ENCODE data around the gene SLC24A3. TPM values are rescaled to one million over a fixed set of nuclear protein-coding genes. Genes with fewer than 3 reads are reported as not detected.

Gene SLC24A3
- 0.62 TPM for total RNA-seq
- long read RNA-seq, partial matches to known transcripts = 0 of 1 reads
- long read RNA-seq, other reads (novel, unspliced or antisense) = 1 of 1 reads

GRCh38 chr20:19212469-19212815 lies at the start of gene SLC24A3:
TSS of gene SLC24A3 (plus strand) at chr20:19212642.
- ATAC-seq = no peak
- DNase-seq = peak; percentile 40
- intact Hi-C loops (cut with micrococcal nuclease) = no loop called here

- ATAC-seq (no peak), DNase-seq (no peak)
- intact Hi-C loops (cut with micrococcal nuclease) = no loop called here
Measured at GRCh38 chr20:19170148-19170547, 42.3 kb upstream of the SLC24A3 start.

DNA sequence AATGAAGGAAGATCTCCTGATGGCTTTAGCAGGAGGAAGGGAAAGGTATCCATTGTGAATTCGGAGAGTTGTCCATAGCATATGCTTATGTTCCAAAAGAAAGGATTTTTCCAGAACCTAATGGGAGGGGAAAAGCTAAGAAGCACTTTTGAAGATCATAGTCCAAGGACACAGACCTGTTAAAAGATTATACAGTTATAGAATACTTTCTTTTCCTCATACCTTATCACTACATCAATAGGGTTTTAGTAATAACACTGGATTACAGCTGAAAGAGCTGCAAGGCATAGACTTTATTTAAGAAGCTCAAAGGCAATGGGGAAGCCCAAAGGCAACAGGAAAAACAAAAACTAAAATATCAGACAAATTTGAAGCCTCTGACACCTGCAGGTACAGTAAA lies 39.8 kb upstream of the SLC24A3 start:
- ATAC-seq (no peak), DNase-seq (no peak)
- intact Hi-C loops (cut with micrococcal nuclease) = no loop called here

DNA sequence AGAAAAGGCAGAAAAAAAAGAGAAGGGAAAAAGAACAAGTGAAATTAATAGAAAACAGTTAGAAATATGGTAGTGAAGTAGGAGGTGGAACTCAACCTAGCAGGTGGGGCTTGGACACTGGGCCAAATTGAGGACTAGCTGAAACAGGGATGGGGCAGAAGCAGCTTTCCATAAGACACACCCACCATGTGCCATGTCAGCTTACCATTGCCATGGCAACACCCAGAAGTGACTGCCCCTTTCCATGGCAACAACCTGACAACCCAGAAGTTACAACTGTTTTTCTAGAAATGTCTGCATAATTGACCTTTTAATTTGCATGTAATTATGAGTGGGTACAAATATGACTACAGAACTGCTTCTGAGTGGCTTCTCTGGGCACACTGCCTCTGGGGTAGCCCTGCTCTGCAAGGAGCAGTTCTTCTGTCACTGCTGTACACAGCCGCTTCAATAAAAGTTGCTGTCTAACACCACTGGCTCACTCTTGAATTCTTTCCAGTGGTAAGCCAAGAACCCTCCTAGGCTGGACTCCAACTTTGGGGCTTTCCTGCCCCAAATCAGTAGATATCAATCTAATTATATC lies 35.9 kb upstream of the SLC24A3 start:
- ATAC-seq (no peak), DNase-seq (no peak)
- intact Hi-C loops (cut with micrococcal nuclease) = no loop called here

GRCh38 chr20:19181552-19181951 lies 30.9 kb upstream of the SLC24A3 start:
- intact Hi-C loops (cut with micrococcal nuclease) = no loop called here
- no peak for ATAC-seq

GRCh38 chr20:19185083-19185482 lies 27.4 kb upstream of the SLC24A3 start:
- intact Hi-C loops (cut with micrococcal nuclease) = no loop called here
- ATAC-seq (no peak), DNase-seq (no peak)

More at GRCh38 chr20:19181552-19181951, 30.9 kb upstream of the SLC24A3 start:
- DNase-seq = no peak

DNA sequence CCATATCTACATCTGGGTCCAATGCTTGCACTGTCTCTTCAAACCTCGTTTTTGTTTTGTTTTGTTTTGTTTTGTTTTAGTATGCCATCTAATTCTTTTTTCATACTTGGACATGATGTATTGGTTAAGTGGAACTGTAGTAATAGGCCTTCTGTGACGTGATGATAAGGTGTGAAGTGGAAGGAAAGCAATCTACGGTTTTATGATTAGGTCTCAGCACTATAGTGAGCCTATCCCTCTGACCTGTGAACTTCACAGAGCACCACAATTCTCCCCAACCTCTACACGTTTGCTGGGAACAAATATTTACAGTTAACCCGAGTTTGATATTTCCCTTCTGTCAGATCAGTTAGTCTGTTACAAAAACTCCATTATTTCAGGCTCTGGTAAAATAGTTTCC lies 19.1 kb upstream of the SLC24A3 start:
- intact Hi-C loops (cut with micrococcal nuclease) = no loop called here
- DNase-seq = no peak
- no peak for ATAC-seq

GRCh38 chr20:19205981-19206396 lies 6.5 kb upstream of the SLC24A3 start:
- DNase-seq (peak; percentile 86), ATAC-seq (peak; percentile 71)
- intact Hi-C loops (cut with micrococcal nuclease) = loop anchor here (5.0 to 10.0 kb wide), 2 partner anchors 379 to 456 kb away; no protein-coding TSS in a partner anchor

DNA sequence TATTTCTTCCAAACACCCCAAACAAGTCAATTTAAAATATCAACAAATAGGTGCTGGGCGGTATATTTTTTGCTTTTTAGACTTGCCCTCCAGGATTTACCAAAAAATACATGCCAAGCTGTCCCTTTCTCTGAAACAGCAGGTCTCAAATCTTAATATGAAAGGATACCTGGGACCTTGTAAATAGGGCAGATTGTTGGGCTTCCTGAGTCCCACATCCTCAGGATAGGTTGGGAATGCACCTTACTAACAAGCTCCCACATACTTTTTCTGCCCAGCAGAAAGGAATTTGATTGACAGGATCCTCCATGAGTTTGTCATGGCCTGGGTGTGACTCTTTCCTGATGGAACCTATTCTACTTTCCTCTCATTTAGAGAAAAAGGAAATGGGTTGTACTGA lies 4.9 kb upstream of the SLC24A3 start:
- ATAC-seq (no peak), DNase-seq (no peak)
- intact Hi-C loops (cut with micrococcal nuclease) = loop anchor here (5.0 to 10.0 kb wide), 2 partner anchors 377 to 455 kb away; no protein-coding TSS in a partner anchor

DNA sequence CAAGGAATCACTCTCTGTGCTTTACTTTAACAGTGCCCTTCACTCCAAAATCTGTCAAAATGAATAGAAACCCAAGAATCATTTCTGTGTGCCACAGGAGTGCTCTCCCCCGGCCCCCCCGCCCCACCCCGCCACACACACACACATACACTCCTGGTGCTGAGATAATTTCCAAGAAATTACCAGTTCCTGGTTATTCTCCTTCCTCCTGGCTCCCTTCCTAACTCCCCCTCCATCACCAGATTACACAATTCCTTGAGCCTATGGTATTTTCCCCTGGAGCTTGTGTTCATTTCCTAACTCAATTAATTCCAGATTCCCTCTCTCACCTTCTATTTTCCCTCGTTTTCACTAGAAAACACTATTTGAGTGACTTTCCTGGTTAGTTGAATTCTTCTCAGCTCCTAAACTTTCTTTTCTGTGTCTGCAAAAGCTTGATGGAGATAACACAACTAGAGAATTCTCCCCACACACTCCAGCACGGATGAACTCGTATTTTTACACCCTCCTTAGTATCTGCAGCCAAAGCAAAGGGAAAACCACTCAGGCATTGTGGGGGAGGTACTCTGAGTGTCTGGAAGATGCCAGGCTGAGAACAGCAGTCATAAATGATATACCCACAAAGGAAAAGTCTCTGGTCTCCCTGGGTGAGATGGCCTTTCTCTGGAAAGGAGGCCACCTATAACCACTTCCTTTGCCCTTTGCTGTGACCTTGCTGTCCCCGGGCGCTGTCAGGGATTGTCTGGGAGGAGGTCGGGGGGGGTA lies 1.9 kb upstream of the SLC24A3 start:
- intact Hi-C loops (cut with micrococcal nuclease) = no loop called here
- ATAC-seq (peak; percentile 18), DNase-seq (no peak)

GRCh38 chr20:19211252-19211651 lies 1.2 kb upstream of the SLC24A3 start:
- no peak for DNase-seq
- intact Hi-C loops (cut with micrococcal nuclease) = no loop called here
- no peak for ATAC-seq

DNA sequence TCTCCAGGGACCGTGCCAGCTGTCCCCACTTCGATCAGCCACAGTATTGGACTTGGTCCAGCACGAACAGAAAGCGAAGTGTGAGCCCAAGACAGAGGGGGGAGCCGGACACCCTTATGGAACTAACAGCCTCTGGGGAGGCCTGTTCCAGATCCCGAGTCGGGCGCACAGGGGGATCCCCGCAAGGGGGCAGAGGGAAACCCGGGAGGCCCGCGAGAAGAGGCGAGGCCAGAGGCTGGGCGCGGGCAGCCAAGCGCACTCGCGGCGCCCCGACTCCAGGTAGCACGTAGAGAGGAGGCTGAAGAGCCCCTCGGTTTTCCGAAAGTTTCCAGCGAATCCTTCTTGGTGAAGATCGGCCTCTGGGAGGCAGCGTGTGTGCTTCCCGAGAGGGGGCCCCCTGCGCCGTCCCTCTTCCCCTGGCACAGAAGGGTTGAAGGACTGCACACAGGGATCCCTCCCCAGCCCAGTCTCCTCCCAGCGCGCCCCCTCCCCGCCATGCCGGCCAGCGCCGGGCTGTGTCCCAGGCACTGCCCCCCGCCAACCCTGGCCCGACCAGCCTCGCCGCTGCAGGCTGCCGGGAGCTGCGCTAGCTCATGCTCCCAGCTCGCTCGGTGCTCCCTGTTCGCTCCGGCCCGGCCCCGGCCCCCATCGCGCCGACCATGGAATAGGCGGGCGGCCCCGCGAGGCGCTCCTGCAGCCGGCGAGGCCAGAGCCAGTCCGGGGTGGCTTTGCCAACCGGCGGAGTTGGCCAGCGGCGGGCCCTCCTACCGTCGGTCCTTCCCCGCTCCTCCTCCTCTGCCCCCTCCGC lies 577 bp upstream of the SLC24A3 start:
- intact Hi-C loops (cut with micrococcal nuclease) = no loop called here
- peak; percentile 41 for ATAC-seq
- peak; percentile 50 for DNase-seq

DNA sequence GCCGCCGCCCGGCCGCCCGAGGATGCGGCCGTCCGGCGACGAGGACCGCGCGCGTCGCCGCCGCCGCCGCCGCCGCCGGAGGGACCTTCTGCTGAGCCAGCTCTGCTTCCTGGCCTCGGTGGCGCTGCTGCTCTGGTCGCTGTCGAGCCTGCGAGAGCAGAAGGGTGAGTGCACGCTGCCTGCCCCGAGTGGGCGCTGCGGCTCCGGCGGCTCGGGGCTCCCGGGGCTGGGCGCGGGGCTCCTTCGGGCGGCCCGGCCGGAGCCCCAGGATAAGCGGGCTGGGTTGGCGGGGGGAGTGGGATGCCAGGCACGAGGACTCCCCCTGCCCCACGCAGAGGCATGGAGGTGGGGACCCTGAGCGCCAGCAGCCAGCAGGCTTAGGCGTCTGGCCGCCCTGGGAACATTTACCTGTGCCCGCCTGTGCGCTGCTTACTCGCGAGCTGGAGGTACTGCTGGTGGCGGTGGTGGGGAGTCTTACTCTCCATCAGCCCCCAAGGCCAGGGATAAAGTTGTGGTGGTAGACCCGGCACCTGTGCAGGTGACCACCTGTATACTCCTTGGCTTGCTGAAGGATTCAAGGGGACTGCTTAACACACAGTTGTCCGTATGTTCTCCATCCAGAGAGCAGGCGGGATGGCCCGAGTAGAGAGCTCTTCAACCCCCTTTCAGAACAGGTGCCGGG lies 520 bp downstream of the SLC24A3 start:
- intact Hi-C loops (cut with micrococcal nuclease) = no loop called here
- ATAC-seq = peak; percentile 87
- peak; percentile 80 for DNase-seq

DNA sequence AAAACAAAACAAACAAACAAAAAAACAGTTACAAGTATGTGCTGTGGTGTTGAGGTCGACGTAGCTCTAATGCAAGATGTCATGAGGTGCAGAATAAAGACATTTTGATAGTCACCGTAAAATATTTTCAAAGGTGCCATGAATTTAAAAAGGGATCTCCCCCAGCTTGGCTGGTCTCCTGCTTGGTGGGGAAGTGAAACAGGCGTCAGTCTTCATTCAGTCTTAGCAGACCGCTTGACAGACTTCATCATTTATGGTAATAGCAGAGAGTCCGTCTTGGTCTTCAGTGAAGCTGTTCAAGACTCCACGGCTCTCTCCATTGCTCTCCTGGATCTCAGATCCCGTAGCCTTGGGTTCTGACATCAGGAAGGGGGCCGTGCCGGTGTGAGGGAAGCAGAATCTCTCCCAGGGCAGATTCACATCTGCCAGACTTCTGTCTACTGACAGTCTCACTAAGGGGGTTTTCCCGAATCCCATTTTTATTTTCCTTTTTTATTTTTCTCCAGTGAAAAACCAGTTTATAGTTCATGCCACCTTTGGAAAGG lies 1.6 kb downstream of the SLC24A3 start:
- DNase-seq (no peak), ATAC-seq (no peak)
- intact Hi-C loops (cut with micrococcal nuclease) = no loop called here

GRCh38 chr20:19218411-19218810 lies 6.0 kb downstream of the SLC24A3 start:
- DNase-seq (no peak), ATAC-seq (no peak)
- intact Hi-C loops (cut with micrococcal nuclease) = no loop called here

DNA sequence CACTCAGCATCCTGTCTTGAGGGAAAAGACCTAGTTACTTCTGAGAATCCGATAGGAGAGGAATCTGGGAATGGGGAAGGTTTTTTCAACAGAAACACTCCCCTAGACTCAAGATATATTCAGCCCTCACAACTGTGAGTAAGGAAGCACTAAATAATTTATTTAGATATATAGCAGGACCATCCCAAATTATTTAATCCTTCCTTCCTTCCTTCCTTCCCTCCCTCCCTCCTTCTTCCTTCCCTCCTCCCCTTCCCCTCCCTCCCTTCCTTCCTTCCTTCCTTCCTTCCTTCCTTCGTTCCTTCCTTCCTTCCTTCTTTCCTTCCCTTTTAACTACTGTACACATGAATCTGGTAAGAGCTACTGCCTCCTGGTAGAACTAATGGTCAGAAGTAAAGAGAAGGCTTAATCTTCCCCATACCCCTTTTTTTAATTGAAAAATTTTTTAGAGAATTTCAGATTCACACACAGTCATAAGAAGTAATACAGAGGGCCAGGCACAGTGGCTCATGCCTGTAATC lies 10.1 kb downstream of the SLC24A3 start:
- ATAC-seq (no peak), DNase-seq (no peak)
- intact Hi-C loops (cut with micrococcal nuclease) = no loop called here

- intact Hi-C loops (cut with micrococcal nuclease) = no loop called here
Measured at GRCh38 chr20:19223640-19224039, 11.2 kb downstream of the SLC24A3 start.

GRCh38 chr20:19231359-19232035 lies 19.1 kb downstream of the SLC24A3 start:
- intact Hi-C loops (cut with micrococcal nuclease) = no loop called here
- ATAC-seq = no peak
- DNase-seq = no peak

More at GRCh38 chr20:19223640-19224039, 11.2 kb downstream of the SLC24A3 start:
- ATAC-seq = no peak
- no peak for DNase-seq
